RCC 7860 (cell line): Measurements from ENCODE around the gene KRT20.
"Not testable (repeated sequence)": the region's sequence is repeated elsewhere in the genome, so short reads cannot be mapped to it uniquely, and the experiment has no call there.

ENCODE experiments used
- DNase-seq: peaks from one replicate; pipeline ENCODE4 v3.0.0-alpha.2; 2015; ENCODE audit warnings: low spot score
- FAIRE-seq: peaks from 2 replicates; lab custom pipeline; 2012; peaks lifted over from hg19 to GRCh38; lab: Jason Lieb, UNC

The KRT20 gene

GRCh38 chr17:40884708-40885512 lies at the start of gene KRT20:
Gene KRT20, minus strand, starts transcription at chr17:40885242. Its CDS starts 57 bp downstream, at chr17:40885185.
- FAIRE-seq (no peak), DNase-seq (no peak)

GRCh38 chr17:40932608-40933007 lies 47.6 kb upstream of the KRT20 start:
- FAIRE-seq: no peak
- peak; percentile 54 for DNase-seq

- DNase-seq (no peak), FAIRE-seq (no peak)
These were observed 46.3 kb upstream of the KRT20 start for GRCh38 chr17:40931311-40931710.

GRCh38 chr17:40926341-40926740 lies 41.3 kb upstream of the KRT20 start:
- DNase-seq: no peak
- FAIRE-seq: no peak

- DNase-seq: peak; percentile 93
These were observed 37.2 kb upstream of the KRT20 start for GRCh38 chr17:40922239-40922638.

GRCh38 chr17:40921026-40921425 lies 36.0 kb upstream of the KRT20 start:
- no peak for DNase-seq
- no peak for FAIRE-seq

More at GRCh38 chr17:40922239-40922638, 37.2 kb upstream of the KRT20 start:
- peak; percentile 91 for FAIRE-seq

- not testable (repeated sequence) for FAIRE-seq, DNase-seq
These were observed 32.1 kb upstream of the KRT20 start for GRCh38 chr17:40917116-40917515.

GRCh38 chr17:40916366-40916765 lies 31.3 kb upstream of the KRT20 start:
- FAIRE-seq: no peak
- no peak for DNase-seq

- DNase-seq (peak; percentile 31), FAIRE-seq (no peak)
These were observed 30.7 kb upstream of the KRT20 start for GRCh38 chr17:40915721-40916256.

GRCh38 chr17:40915199-40915661 lies 30.2 kb upstream of the KRT20 start:
- DNase-seq (peak; percentile 100), FAIRE-seq (peak; percentile 94)

GRCh38 chr17:40914075-40914855 lies 29.2 kb upstream of the KRT20 start:
- no peak for FAIRE-seq
- no peak for DNase-seq

- FAIRE-seq (no peak), DNase-seq (no peak)
These were observed 27.6 kb upstream of the KRT20 start for GRCh38 chr17:40912486-40913210.

GRCh38 chr17:40910441-40910841 lies 25.4 kb upstream of the KRT20 start:
- no peak for FAIRE-seq

GRCh38 chr17:40909755-40910154 lies 24.7 kb upstream of the KRT20 start:
- FAIRE-seq (no peak), DNase-seq (no peak)

More at GRCh38 chr17:40910441-40910841, 25.4 kb upstream of the KRT20 start:
- DNase-seq: no peak

- DNase-seq (peak; percentile 92), FAIRE-seq (peak; percentile 96)
These were observed 24.3 kb upstream of the KRT20 start for GRCh38 chr17:40909351-40909750.

GRCh38 chr17:40906613-40907012 lies 21.6 kb upstream of the KRT20 start:
- FAIRE-seq (no peak), DNase-seq (no peak)

GRCh38 chr17:40905370-40905769 lies 20.3 kb upstream of the KRT20 start:
- no peak for DNase-seq
- no peak for FAIRE-seq

- FAIRE-seq (peak; percentile 98), DNase-seq (peak; percentile 98)
These were observed 18.2 kb upstream of the KRT20 start for GRCh38 chr17:40903129-40903847.

GRCh38 chr17:40902498-40902897 lies 17.5 kb upstream of the KRT20 start:
- no peak for DNase-seq
- FAIRE-seq: no peak

GRCh38 chr17:40901981-40902474 lies 17.0 kb upstream of the KRT20 start:
- FAIRE-seq: peak; percentile 81
- DNase-seq: peak; percentile 85
